Esophagus muscularis mucosa (tissue), 4 donors: ENCODE results near the gene KRT73. TPM values are rescaled to one million over a fixed set of nuclear protein-coding genes. Genes with fewer than 3 reads are reported as not detected.
A peak's percentile ranks its signal among the peaks of the same experiment; 100 is the strongest.

Experiments used
- DNase-seq: peaks from one replicate; pipeline ENCODE4 v3.0.0-alpha.2; 2017; ENCODE audit errors: extremely low spot score
- H3K27ac ChIP-seq, 4 donors: fragments of 200-600 bp; sonication (generic); replicated peaks in 1 of 4; 1 replicate in 3 of 4; 2 replicates in 1 of 4; pipeline ENCODE4 v1.5.1; 2016 to 2019; ENCODE audit warnings: mild to moderate bottlenecking in 1 of 4
- H3K27me3 ChIP-seq, 4 donors: fragments of 200-600 bp; sonication (generic); one replicate each; pipeline versions ENCODE4 v1.5.1 to v1.6.0; 2016 to 2019
- H3K36me3 ChIP-seq, 4 donors: fragments of 200-600 bp; sonication (generic); one replicate each; pipeline ENCODE4 v1.5.1; 2016 to 2019
- H3K4me1 ChIP-seq, 4 donors: fragments of 200-600 bp; sonication (generic); one replicate each; pipeline ENCODE4 v1.5.1; 2016 to 2019
- H3K4me3 ChIP-seq, 4 donors: fragments of 200-600 bp; sonication (generic); 1 replicate in 2 of 4; 2 replicates in 2 of 4; pipeline ENCODE4 v1.5.1; 2016 to 2019; ENCODE audit warnings: mild to moderate bottlenecking in 4 of 4, moderate library complexity in 1 of 4
- H3K9me3 ChIP-seq, 4 donors: fragments of 200-600 bp; sonication (generic); 1 replicate in 3 of 4; 2 replicates in 1 of 4; pipeline ENCODE4 v1.5.1; 2016 to 2019
- EP300 ChIP-seq: sonication (generic); formaldehyde crosslinking; IDR thresholded peaks from one replicate; pipeline ENCODE4 v1.6.1; 2017; ENCODE audit warnings: antibody characterized with exemption
- POLR2A ChIP-seq: fragments of 450-650 bp; IDR thresholded peaks from one replicate; pipeline ENCODE4 v1.6.1; 2017; ENCODE audit warnings: antibody characterized with exemption, moderate library complexity, mild to moderate bottlenecking, low read depth
- POLR2AphosphoS5 ChIP-seq, 2 donors: sonication (generic); formaldehyde crosslinking; IDR thresholded peaks; one replicate each; pipeline ENCODE4 v1.6.1; 2017; ENCODE audit warnings: antibody characterized with exemption in 2 of 2
- WGBS: methylation state at CpG from one replicate; pipeline ENCODE4 v1.1.5; 2018; 5-methylcytosine and 5-hydroxymethylcytosine counted together
- intact Hi-C: fragments of 100-400 bp; cut with DNase I; formaldehyde crosslinking; loops from one replicate; pipeline ENCODE4 v1.15.1; 2023
- total RNA-seq, 4 donors: library from RNA; depleted of rRNA; stranded (reverse); fragments of >200 nt; gene quantifications; one replicate each; pipeline versions ENCODE4 v1.1.0 to v1.2.1, GENCODE V29; 2016
- TF ChIP-seq, protein P1 (sequence below), 3 experiments: fragments of 200-600 bp in 2 of 3; fragments of 450-650 bp in 1 of 3; sonication (generic) in 2 of 3; IDR thresholded peaks; one replicate each; pipeline ENCODE4 v1.5.1; 2017 to 2019; ENCODE audit warnings: antibody characterized with exemption in 3 of 3, mild to moderate bottlenecking in 2 of 3, moderate library complexity in 1 of 3

KRT73 gene
- total RNA-seq, 4 donors from 2014 or later, result not detected

DNA sequence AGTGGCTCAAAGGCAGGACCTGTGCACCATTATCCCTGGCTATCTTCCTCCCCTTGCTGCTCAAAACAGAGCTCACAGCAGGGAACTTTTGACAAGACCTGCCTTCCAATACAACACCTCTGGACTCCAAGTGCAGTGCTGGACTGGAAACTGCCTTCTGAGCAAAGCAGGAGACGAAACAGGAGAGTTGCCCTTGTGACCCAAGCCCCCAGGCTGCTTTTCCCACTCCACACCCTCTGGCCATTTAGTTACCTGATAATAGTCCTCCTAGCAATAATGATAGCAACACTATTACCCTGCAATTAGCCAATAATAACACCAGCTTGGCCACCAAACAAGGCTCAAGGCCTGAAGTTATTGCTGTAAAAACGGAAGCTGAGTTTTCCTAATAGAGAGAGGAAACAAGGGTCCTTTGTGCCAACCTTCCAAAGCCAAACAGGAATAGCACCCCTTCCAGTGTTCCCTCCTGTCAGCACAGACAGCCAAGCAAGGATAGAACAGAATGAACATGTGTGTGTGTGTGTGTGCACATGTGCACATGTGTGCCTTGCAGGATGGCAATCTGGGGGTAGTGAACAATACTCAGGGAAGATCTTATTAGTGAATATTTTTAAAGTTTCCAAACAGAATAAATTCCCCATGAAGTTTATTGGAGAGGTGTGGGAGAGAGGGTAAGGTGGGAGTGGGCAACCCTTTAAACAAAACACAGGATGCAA is 9.2 kb upstream of the KRT73 start:
- intact Hi-C loops, result no loop called here
- Histone ChIP-seq H3K4me1 (no peaks in the 10 kb centered on the region), H3K36me3 (no peaks in the 10 kb centered on the region), H3K27me3 (no peaks in the 10 kb centered on the region), H3K27ac (no peak overlapping the region), H3K9me3 (no peaks in the 10 kb centered on the region), H3K4me3 (no peak overlapping the region)
- peak; percentile 88 for DNase-seq
- no peak for TF ChIP-seq EP300
- TF ChIP-seq, protein P1, sequence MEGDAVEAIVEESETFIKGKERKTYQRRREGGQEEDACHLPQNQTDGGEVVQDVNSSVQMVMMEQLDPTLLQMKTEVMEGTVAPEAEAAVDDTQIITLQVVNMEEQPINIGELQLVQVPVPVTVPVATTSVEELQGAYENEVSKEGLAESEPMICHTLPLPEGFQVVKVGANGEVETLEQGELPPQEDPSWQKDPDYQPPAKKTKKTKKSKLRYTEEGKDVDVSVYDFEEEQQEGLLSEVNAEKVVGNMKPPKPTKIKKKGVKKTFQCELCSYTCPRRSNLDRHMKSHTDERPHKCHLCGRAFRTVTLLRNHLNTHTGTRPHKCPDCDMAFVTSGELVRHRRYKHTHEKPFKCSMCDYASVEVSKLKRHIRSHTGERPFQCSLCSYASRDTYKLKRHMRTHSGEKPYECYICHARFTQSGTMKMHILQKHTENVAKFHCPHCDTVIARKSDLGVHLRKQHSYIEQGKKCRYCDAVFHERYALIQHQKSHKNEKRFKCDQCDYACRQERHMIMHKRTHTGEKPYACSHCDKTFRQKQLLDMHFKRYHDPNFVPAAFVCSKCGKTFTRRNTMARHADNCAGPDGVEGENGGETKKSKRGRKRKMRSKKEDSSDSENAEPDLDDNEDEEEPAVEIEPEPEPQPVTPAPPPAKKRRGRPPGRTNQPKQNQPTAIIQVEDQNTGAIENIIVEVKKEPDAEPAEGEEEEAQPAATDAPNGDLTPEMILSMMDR (IDR thresholded peaks at IDR 0.05), result no peak
- TF ChIP-seq POLR2A, result no peak
- no peak for TF ChIP-seq POLR2AphosphoS5 (IDR thresholded peaks at IDR 0.05)
- WGBS, result 61% methylated on average over 2 of the region's 2 CpGs

DNA sequence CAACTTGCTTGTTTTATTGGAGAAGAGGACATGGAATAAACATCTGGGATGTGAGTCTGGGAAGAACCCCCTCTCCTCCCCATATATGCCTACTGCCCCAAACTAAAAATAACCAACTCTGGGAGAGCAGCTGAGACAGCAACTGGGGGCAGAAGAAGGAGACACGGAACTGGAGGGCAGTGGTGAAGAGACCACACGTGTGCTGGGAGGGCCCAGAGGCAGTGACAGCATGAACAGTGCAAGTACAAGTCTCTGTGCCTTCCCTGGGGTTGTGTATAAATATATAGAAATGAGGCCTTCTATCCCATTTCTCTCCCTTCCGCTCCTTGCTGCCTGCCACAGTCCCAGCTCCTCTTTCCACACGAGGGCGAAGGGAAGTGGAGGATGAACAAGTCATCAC is 4.0 kb upstream of the KRT73 start:
- no peaks in the 10 kb centered on the region for H3K36me3 ChIP-seq
- no peaks in the 10 kb centered on the region for H3K9me3 ChIP-seq
- WGBS, result 84% methylated on average over 5 of the region's 5 CpGs
- peak; percentile 34 for DNase-seq
- H3K27ac ChIP-seq, result no peak overlapping the region
- TF ChIP-seq POLR2AphosphoS5 (IDR thresholded peaks at IDR 0.05) (no peak), EP300 (no peak), POLR2A (no peak)
- TF ChIP-seq, protein P1 (IDR thresholded peaks at IDR 0.05), result no peak
- no peaks in the 10 kb centered on the region for H3K4me1 ChIP-seq
- no peak overlapping the region for H3K4me3 ChIP-seq
- no peaks in the 10 kb centered on the region for H3K27me3 ChIP-seq
- intact Hi-C loops, result no loop called here

DNA sequence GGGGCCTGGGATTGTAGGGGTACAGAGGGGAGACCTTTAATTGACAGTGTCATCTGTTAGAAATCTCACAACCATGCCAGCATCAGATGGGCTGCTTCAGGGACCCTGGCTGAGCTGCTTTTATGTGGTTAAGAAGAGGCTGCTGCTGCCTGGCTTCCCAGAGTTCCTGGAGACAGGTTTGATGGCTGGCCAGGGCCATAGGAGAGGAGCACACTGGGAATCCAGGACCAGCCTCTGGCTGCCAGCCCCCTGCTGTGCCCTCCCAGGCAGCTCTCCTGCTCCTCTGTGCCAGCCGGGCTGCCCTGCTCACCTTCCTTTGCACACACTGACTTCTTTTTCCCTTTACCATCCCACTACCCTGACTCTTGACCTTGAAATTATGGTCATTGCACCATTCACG is 507 bp upstream of the KRT73 start:
- Histone ChIP-seq H3K27ac (no peak overlapping the region), H3K27me3 (peaks cover 0 to 8% (median 0%) of the 10 kb centered on the region in 4 donors), H3K4me1 (no peaks in the 10 kb centered on the region), H3K4me3 (no peak overlapping the region), H3K36me3 (no peaks in the 10 kb centered on the region), H3K9me3 (no peaks in the 10 kb centered on the region)
- TF ChIP-seq, protein P1 (IDR thresholded peaks at IDR 0.05), result no peak
- no peak for TF ChIP-seq POLR2AphosphoS5 (IDR thresholded peaks at IDR 0.05)
- no peak for TF ChIP-seq EP300
- TF ChIP-seq POLR2A, result no peak
- intact Hi-C loops, result no loop called here
- DNase-seq, result peak; percentile 87
- 83% methylated on average over 2 of the region's 2 CpGs for WGBS

DNA sequence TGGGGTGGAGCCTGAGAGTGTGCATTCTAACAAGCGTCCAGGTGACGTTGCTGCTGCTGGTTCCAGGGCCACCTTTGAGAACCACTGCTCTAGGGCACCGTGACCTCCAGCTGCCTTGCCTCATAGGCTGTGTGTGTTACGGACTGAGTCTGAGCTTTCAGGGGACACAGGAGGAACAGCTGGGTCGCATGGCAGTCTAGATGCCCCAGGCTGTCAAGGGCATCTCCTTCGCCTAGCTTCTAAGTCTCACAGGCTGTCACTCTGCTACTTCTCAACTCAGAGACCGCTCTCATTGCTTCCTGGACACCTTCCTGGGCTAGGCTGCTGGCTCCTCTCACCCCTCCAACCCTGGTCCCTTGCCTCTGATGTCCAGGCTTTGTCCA is 965 bp downstream of the KRT73 start:
- H3K27ac ChIP-seq, result no peak overlapping the region
- H3K4me3 ChIP-seq, result no peak overlapping the region
- H3K4me1 ChIP-seq, result no peaks in the 10 kb centered on the region
- H3K27me3 ChIP-seq, result peaks cover 0 to 12% (median 0%) of the 10 kb centered on the region in 4 donors
- intact Hi-C loops, result no loop called here
- no peaks in the 10 kb centered on the region for H3K9me3 ChIP-seq
- WGBS, result 82% methylated on average over 5 of the region's 7 CpGs
- no peaks in the 10 kb centered on the region for H3K36me3 ChIP-seq
- TF ChIP-seq, protein P1 (IDR thresholded peaks at IDR 0.05), result no peak
- DNase-seq, result peak; percentile 86
